Skin of body (tissue), 2 donors: ENCODE measurements around the gene LRP1B. TPM values are rescaled to one million over a fixed set of nuclear protein-coding genes. Genes with fewer than 3 reads are reported as not detected.
"Not testable (repeated sequence)": the region's sequence is repeated elsewhere in the genome, so short reads cannot be mapped to it uniquely, and the experiment has no call there.

Experiments used
- DNase-seq: peaks from one replicate; lab custom pipeline; 2025; lab: John Stamatoyannopoulos, UW
- total RNA-seq: library from RNA; depleted of rRNA; stranded (reverse); fragments of >200 nt; gene quantifications from one replicate; pipeline ENCODE4 v1.2.3, GENCODE V29; 2014

LRP1B gene
- total RNA-seq, 1 donor from 2014 or later = 1.7 TPM

DNA sequence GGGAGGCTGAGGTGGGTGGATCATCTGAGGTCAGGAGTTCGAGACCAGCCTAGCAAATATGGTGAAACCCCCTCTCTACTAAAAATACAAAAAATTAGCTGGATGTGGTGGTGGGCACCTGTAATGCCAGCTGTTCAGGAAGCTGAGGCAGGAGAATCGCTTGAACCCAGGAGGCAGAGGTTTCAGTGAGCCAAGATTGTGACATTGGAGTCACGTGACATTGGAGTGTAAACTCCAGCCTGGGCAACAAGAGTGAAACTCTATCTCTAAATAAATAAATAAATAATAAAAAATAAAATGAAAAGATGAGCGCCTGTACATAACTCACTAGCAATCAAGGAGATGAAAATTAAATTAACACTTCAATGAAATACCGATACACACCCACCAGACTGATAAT is 1853.5 kb downstream of the LRP1B start:
- DNase-seq = not testable (repeated sequence)

DNA sequence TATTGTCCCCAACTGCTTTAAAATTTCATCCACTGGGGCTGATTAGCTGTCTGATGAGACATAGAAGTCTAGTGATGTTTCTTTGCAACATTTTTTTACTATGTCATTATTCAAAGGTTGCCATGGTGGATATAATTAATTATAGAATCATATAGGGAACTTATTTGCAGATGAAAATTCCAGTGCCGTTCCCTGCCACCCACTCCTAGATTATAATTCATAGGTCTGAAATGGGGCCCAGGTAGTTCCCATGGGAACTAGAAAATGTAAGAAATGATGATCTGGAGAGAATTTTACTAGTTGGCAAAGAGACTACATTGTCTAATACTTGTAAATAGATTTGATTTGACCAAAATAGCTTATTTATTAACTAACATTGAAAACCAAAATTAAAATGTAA is 1854.2 kb downstream of the LRP1B start:
- no peak for DNase-seq

DNA sequence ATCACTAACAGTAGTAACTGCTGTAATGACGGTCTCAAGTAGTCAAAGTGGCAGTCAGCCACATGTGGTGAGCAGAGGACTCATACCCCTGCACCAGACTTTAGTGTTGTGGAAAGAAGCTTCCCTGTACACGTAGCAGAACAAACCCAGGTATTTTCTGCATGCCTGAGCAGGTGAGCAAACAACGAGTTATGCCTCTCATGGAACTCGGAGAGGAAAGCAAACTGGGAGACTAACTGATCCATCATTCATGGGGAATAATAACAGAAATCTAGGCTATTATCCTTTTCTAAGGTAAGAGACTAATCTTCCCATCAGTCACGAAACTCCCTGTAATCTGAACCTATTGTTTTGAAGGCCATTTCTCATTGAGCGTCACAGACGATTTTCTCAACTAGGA is 1855.4 kb downstream of the LRP1B start:
- no peak for DNase-seq

DNA sequence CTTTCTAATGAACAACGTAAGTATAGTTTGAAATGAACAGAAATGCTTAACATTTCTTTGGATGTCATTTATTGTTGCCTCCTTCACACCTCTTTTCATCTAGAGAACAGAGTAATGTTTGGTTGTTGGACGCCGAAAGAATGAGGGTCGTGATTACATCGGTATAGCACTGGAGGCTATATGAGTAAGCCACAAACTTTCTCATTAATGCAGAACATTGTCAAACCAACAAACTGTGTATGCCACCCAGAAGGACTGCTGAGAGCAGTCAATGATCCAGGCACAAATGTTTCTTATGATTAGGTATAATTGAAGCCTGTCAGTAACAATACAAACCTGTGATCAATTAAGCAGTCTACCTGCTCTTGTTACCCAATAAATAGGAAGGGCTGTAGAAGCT is 1855.9 kb downstream of the LRP1B start:
- no peak for DNase-seq

DNA sequence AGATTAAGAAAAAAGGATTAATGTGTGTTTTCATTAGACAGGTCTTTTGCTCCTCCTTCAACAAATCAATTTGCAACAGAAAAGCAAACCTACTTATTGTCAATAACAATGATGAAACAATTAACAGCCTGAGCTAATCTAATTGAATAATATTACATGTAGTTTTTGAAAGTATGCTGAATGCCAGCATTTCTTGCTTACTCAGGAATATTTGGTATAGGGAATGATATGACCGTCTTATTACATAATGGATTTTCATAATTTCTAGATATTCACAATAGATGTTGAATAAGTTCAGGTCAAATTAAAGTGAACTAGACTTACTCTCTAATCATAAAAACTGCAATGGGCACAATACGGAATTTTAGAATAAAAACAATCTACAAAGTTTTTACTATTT is 1856.9 kb downstream of the LRP1B start:
- DNase-seq = no peak

DNA sequence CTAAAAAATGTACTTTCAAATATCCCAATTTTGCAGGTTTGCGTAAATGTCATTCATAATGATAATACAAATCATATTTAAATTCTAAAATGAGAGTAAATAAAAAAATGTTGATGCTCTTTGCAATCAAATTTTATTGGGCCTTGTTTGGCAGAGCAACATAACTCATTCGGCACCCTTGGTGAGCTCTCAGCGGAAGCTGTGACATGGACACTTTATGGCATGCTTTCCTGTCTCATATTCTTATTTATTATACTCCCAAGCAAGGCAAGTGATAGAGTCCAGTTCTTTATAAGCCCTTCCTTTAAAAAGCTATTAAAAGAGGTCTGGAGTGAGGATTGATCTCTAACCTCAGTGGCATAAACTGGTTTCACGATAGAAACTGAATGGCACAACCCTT is 1857.4 kb downstream of the LRP1B start:
- no peak for DNase-seq

DNA sequence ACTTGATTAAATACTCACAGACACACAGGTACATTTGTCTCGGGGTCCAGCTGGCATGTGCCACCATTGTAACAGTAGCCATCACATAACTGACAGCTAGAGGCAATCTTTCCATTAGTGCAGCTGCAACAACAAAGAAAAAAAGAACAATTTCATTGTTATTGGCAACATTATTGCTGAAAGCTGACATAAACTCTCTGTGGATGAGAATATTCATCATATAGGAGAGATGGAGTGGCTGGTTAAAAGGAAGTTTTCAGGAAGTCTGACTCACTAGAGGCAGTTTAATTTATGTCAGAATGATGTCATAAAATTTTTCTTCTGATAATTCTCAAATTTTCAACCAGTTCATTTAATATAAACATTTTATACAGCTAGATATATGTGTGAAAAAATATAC is 1860.6 kb downstream of the LRP1B start:
- no peak for DNase-seq

DNA sequence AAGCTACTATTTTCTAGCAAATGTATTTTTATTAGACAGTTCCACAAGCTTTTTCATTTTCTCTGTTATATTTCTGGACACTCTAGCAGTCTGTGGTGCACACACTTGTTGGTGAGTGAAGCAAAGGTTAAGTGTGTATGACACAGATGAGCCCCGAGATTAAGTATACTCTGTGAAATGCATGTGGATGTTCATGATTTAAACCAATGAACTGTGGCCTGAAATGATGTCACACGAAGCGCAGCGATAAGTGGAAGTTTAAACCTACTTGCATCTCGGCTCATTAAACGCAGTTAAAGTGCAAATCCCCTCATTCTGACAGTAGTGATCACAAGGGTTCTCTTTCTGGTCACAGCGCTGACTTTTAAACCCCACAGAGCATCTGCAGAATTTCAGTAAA is 1861.8 kb downstream of the LRP1B start:
- no peak for DNase-seq

DNA sequence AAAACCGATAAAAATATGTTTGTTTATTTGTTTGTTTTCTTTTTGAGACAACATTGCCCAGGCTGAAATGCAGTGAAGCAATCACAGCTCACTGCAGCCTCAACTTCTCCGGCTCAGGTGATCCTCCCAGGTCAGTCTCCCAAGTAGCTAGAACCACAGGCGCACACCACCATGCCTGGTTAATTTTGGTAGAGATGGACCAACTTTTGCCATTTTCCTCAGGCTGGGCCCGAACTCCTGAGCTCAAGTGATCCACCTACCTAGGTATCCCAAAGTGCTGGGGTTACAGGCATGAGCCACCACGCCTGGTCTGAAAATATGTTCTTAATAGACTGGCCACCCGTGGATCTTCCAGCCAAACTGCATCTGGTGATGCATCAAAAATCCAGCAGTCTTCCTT is 1867.9 kb downstream of the LRP1B start:
- no peak for DNase-seq

DNA sequence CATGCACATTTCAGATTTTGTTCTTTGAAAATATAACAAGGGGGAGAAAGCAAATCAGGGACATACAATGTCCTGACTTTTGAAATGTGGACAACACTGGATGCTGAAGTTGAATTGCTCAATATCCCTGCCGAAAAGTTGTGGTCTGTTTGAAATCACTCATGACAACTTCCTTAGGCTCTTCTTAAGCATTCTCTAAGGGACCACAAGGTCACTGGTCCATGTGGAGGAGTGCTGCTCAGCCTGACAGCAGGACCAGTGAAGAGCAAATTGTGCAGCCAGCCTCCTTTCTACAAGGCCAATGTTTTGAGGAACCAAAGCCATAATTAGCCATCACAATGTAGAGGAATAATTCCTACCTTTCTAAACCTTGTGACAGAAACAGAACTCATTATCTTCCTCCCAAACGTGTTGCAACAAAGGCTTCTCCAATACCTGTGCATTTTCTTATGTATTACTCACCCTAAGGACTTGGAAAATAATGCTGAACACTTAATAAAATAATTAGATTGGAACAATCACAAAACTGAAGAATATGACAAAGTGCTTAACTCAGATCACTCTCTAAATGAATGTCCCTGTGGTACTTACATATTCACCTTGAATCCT is 1873.0 kb downstream of the LRP1B start:
- DNase-seq = no peak

DNA sequence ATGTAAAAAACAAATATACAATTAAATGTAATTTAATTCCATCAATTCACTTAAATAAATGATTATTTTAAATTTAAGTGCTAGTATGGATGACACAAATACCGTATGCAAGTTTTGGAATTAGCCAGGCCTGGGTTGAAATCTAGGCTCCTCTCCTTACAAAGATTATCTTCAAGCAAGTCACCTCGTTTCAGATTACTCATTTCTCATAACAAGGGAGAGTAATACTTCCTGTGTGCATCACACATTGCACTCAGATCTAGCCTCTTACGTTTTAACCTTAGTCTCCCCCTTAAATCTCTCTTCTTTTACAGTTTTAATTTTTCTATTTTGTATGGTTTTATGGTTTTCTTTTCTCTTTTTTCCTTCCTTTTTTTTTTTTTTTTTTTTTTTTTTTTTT is 1874.7 kb downstream of the LRP1B start:
- DNase-seq = no peak

DNA sequence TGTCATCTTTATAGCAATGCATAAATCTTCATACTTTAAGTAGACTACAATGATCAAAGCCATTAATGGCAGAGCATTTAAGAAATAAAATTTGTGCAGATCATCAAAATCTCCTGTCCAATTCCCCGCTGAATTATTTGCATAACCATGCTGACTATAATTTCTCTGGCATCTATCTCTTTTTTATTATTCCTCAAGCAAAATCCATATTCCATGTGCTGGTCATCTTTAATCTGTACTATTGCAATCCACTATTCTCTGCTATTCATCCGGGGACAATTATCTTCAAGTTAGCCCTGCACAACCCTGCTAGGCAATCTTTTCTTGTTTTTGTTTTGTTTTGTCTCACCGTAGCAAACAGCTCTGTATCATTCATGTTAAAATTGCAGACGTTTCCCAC is 1881.0 kb downstream of the LRP1B start:
- no peak for DNase-seq

DNA sequence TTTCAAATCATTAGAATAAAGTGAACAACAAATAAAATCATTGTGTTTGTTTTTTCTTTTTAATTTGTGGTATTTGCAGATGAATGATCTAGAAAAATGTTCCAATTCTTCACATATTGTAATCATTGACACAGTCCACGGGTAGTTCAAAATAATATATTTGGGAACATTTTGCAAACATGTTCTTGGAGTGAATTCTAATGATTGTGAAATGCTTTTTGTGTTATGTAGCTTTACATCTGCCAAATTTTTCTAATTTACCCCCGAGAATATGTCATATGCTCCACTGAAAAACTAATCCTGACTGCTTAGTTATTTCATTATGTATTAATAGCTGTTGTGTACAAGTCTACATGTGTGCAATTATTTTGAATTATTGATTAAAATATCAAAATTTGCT is 1882.2 kb downstream of the LRP1B start:
- peak; percentile 63 for DNase-seq

DNA sequence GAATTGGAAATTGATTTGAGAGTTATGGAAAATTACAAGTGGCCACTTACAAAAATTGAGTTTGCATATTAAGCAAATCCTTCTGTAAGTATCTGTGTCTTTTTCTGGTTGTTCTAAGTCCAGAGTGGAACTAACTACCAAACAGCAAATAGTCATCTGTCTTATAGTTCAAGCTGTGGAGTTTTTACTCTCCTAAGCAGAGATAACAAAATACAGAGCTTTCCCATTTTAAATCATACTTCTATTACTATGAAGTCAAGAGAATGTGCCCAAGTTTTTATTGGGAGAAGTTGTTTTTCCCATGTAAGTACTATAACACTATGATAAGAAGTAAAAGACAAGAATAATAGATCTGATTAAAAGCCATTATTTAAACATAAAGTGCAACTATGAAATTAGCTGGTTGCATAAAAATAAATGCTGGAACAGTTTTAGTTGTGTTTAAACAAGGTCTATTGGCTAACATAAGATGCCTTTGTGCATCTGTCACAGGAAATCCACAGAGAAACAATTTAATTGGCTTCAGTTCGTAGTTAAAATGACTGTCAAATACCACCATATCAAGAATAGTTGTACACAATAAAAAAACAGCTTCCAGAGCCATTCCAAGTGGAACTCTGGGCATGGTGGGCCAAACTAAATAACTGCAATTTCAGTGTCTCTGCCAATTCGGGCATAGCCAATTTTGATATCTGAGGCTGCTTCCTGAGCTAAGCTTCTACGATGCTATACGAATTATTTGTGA is 1883.2 kb downstream of the LRP1B start:
- peak; percentile 45 for DNase-seq

DNA sequence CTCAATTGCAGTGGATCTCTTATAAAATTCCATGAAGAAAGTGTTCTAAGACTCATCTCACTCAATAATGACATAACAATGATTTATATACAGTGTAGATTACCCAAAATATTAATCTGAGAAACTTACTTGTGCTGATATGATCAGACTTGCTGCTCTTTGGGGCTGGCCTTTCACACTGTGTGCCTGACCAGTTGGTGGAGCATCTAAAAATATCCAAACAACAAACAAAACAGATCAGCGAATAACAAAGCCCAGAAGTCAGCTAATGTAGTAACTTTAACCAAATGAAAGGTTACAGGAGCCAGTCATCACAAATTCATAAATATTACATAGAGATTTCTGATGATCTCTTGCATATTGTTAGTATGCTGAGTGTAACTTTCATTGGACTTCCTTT is 1883.9 kb downstream of the LRP1B start:
- no peak for DNase-seq

DNA sequence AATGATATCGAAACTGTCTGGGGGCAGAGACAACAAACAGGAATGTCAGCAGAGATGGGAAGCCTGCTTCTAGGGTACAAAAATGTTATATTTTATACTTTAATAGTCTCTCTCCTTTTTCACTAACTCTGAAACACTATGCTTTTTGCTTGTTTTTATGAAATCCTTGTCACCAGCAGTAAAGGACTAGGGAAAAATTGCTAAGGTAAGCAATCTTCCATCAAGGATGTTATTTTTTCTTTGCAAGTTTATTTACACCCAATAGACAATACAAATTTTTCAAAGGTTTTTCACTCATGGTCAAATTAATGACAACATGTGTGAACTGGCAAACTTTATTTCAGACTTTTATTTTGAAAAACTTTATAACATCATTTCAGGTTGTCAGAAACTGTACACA is 1884.8 kb downstream of the LRP1B start:
- no peak for DNase-seq

DNA sequence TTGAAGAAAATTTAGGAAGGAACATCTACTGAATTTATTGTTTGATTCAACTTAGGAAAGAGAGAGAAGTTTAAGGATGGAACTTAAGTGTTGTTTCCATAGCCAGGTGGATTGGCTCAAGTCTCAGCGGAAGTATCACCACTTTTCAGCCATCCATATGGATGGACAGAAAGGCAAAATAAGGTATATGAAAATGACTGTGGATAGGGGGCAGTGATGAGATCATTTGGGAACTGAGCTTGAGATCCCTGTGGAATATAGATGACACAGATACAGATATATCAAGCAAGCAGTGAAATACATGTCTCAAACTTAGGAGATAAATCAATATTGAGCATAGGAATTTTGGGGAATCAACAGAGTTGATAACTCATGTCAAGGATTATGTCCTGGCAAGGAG is 1887.9 kb downstream of the LRP1B start:
- DNase-seq = no peak

DNA sequence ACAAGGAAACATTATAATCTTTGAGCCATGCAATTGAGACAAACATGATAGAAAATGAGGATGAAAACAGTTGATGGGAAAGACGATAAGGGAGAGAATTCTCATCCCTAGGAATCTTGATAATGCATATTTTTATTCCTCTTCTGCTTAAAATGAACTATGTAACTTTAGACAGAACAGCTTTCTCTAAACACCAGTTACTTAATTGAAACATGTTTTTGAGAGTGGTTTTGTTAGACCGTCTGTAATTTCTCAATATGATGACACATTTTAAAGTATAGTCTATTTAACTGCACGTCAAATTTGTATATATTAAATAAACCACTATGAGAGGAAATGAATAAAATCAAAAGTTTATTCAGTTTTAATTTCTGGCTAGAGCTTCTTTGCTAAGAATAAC is 1896.7 kb downstream of the LRP1B start:
- DNase-seq = no peak

DNA sequence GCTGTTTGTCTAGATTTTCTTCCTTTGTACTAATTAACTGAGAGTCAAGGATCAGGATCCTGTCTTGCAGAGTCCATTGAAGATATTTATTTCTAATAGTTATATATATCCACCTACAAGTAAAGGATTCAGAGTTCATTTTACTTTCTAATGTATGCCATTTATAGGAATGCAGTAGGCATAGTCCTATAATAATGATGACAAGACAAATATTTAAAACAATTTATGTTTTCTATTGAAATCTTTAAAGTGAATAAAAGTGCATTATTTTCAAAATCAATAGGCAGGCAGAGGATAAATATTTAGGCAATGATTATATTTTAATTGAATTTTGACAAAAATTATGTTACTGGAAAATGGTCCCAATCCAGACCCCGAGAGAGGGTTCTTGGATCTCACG is 1919.9 kb downstream of the LRP1B start:
- no peak for DNase-seq

DNA sequence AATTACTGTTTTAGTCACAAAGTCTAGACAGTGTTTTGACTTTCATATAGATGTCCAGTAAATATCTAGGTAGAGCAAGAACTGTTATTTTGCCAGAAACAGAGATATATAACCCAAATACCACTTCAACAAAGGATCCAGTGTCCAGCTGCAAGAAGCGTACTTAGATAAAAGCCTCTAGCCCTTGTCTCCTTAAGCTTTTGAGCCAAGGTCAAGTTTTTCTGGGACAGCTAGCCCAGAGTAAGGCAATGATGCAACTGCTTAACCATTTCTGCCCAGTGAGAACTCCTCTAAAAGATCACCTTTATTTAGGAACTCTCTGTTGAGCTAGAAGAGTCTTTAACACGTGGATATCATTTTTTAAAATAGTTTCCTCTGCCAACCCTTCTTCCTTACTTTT is 1925.7 kb downstream of the LRP1B start:
- no peak for DNase-seq

DNA sequence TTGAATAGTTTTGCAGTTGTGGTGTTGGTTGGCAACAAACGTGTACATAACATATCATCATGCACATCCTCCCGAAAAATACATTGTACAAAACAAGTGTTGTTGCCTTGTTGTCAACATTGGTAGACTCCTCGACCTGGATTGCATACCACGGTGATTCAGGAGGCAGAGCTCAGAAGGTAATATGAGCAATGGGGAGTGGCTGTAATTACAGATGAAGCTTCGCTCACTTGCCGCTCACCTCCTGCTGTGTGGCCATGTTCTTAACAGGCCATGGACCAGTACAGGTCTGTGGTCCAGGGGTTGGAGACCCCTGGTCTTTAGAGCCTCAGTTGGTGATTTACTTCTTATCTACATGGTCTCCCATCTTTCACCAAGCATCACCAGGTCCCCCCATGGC is 1927.5 kb downstream of the LRP1B start:
- no peak for DNase-seq

DNA sequence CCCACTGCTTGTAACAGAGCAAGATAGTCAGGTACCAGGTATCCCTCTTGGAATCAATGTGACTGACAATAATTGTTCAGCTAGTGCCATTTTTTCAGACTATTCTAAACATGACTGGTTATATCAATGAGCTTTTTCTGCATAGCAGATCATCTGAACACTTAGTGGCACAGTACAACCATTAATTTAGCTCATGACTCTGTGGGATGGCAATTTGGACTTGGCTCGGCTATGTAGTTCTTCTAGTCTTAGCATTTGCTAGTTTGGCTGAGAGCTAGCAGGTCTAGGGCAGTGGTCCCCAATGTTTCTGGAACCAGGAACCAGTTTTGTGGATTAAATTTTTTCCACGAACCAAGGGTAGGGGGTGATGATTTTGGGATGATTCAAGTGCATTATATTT is 1929.2 kb downstream of the LRP1B start:
- DNase-seq = no peak

DNA sequence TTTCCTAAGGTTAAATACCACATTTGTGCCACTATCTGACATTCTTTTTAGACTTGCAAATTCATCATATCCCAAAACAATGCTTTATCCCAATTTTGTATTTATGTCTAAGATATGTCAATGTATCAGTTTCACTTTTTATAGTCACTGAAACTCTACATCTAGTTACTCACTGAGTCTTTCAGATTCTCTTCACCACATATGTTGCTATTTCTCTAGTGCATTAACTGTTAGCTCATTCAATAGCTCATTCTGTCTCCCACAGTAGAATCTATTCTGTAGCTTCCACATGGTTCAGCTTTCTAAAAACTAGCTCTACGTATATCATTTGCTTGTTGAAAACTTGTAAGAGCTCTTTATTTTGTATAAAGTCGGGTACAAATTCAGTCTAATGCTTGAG is 1930.1 kb downstream of the LRP1B start:
- no peak for DNase-seq

DNA sequence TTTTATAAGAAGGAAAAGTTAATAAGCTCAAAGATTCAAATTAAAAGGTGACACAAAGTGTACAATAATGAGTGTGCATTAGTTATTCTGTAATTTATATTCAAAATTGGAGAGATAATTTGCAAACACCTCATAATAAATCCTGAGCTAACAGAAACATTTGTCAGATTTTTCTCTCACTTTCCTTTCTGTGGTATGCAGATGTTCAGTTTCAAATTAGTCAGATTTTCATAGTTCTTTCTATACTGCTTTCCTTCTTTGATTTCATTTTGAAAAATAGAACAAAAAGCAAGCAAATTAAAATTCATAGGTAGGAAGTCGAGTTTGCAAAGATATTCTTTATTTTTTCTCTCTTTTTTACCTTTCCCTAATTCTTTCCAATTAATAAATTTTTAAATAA is 1930.5 kb downstream of the LRP1B start:
- DNase-seq = no peak
